Keratinocyte (primary cell): ENCODE data around the gene RNF144B. TPM values are rescaled to one million over a fixed set of nuclear protein-coding genes. Genes with fewer than 3 reads are reported as not detected.

ENCODE experiments used
- DNase-seq: peaks from one replicate; pipeline ENCODE4 v3.0.0-alpha.2; 2011; ENCODE audit warnings: low read depth, missing footprints, low spot score
- FAIRE-seq: peaks from 2 replicates; lab custom pipeline; 2011; peaks lifted over from hg19 to GRCh38; lab: Jason Lieb, UNC
- H2AFZ ChIP-seq: 2 replicates; pipeline ENCODE4 v1.6.0; 2012; ENCODE audit warnings: low read length, control low read depth, inconsistent platforms; ENCODE audit not compliant: control insufficient read depth
- H3K27ac ChIP-seq: 2 replicates; pipeline ENCODE4 v1.5.1; 2011; ENCODE audit warnings: low read length; ENCODE audit not compliant: control insufficient read depth, insufficient read depth
- H3K27me3 ChIP-seq: 3 replicates; pipeline ENCODE4 v1.6.0; 2011; ENCODE audit warnings: low read length; ENCODE audit not compliant: control insufficient read depth, insufficient read depth; ENCODE audit errors: extremely low read depth
- H3K36me3 ChIP-seq, 2 experiments: 2 replicates in 1 of 2; 3 replicates in 1 of 2; pipeline ENCODE4 v1.5.1; 2011; ENCODE audit warnings: low read length in 2 of 2, mild to moderate bottlenecking in 1 of 2; ENCODE audit not compliant: control insufficient read depth in 2 of 2, insufficient read depth in 2 of 2; ENCODE audit errors: extremely low read depth in 1 of 2
- H3K4me1 ChIP-seq: 3 replicates; pipeline ENCODE4 v1.5.1; 2011; ENCODE audit warnings: low read length; ENCODE audit not compliant: control insufficient read depth, insufficient read depth; ENCODE audit errors: extremely low read depth
- H3K4me2 ChIP-seq: 3 replicates; pipeline ENCODE4 v1.6.0; 2011; ENCODE audit warnings: low read depth, low read length; ENCODE audit not compliant: control insufficient read depth, insufficient read depth; ENCODE audit errors: extremely low read depth
- H3K4me3 ChIP-seq, 3 experiments: fragments of 200-600 bp in 1 of 3; sonication (generic) in 1 of 3; 2 replicates in 2 of 3; 3 replicates in 1 of 3; pipeline ENCODE4 v1.5.1; 2011 to 2016; ENCODE audit warnings: low read length in 3 of 3, mild to moderate bottlenecking in 3 of 3, control low read depth in 2 of 3, inconsistent platforms in 1 of 3, low read depth in 1 of 3, mixed read lengths in 1 of 3, mixed run types in 1 of 3, moderate library complexity in 1 of 3; ENCODE audit not compliant: control insufficient read depth in 2 of 3, insufficient read depth in 2 of 3; ENCODE audit errors: extremely low read depth in 1 of 3
- H3K79me2 ChIP-seq: 2 replicates; pipeline ENCODE4 v1.6.0; 2012; ENCODE audit warnings: low read length; ENCODE audit not compliant: control insufficient read depth, insufficient read depth
- H3K9ac ChIP-seq: 3 replicates; pipeline ENCODE4 v1.6.0; 2011; ENCODE audit warnings: low read length; ENCODE audit not compliant: control insufficient read depth, insufficient read depth; ENCODE audit errors: extremely low read depth
- H3K9me1 ChIP-seq: 3 replicates; pipeline ENCODE4 v1.6.0; 2011; ENCODE audit warnings: low read length; ENCODE audit not compliant: control insufficient read depth, insufficient read depth; ENCODE audit errors: extremely low read depth
- H3K9me3 ChIP-seq: 2 replicates; pipeline ENCODE4 v1.5.1; 2012; ENCODE audit warnings: low read depth, low read length; ENCODE audit not compliant: control insufficient read depth
- H4K20me1 ChIP-seq: 3 replicates; pipeline ENCODE4 v1.6.0; 2011; ENCODE audit warnings: low read length; ENCODE audit not compliant: control insufficient read depth, insufficient read depth; ENCODE audit errors: extremely low read depth
- CTCF ChIP-seq, 3 experiments: IDR thresholded peaks in 1 of 3; conservative IDR thresholded peaks in 1 of 3; optimal IDR thresholded peaks in 1 of 3; 2 replicates in 2 of 3; 3 replicates in 1 of 3; pipeline versions ENCODE3 to v1.5.1; 2011; ENCODE audit warnings: low read length in 3 of 3, mild to moderate bottlenecking in 3 of 3, moderate library complexity in 2 of 3, control low read depth in 1 of 3, inconsistent platforms in 1 of 3; ENCODE audit not compliant: insufficient read depth in 2 of 3; ENCODE audit errors: extremely low read depth in 1 of 3
- EZH2 ChIP-seq: IDR thresholded peaks from one replicate; pipeline ENCODE4 v1.6.1; 2012; ENCODE audit warnings: inconsistent platforms, mild to moderate bottlenecking, low read length, moderate library complexity
- dilution Hi-C: fragments of 300-500 bp; cut with MboI; formaldehyde crosslinking; loops from one replicate; pipeline ENCODE4 v1.7.0; 2020; ENCODE audit warnings: low sequenced_read_pairs; ENCODE audit not compliant: extremely low pct_ligation_motif_present
- polyA plus RNA-seq, 5 experiments: library from polyadenylated mRNA; depleted of rRNA in 3 of 5; stranded (reverse) in 3 of 5; stranded (forward) in 1 of 5; unstranded in 1 of 5; fragments of >200 nt; gene quantifications; 1 replicate in 1 of 5; 2 replicates in 3 of 5; 3 replicates in 1 of 5; pipeline versions ENCODE4 v1.2.1 to v1.2.3, GENCODE V29; 2011 to 2012; ENCODE audit warnings: missing spikeins in 2 of 5, low read depth in 1 of 5, low replicate concordance in 1 of 5

The RNF144B gene
- polyA plus RNA-seq, 1 donor (not counting 4 experiments of a cell fraction or from before 2014, with no cell fraction given) = 9.0 TPM

- Histone ChIP-seq H4K20me1 (no peaks in the 10 kb centered on the region), H3K27me3 (no peaks in the 10 kb centered on the region), H3K36me3 (peaks cover 3 to 5% of the 10 kb centered on the region in 2 experiments), H3K4me1 (peaks cover 4% of the 10 kb centered on the region), H3K4me3 (no peak overlapping the region), H3K79me2 (peaks cover 34% of the 10 kb centered on the region), H3K9me3 (no peaks in the 10 kb centered on the region), H2AFZ (no peak overlapping the region), H3K4me2 (no peak overlapping the region), H3K27ac (no peak overlapping the region), H3K9ac (no peak overlapping the region), H3K9me1 (no peaks in the 10 kb centered on the region)
- dilution Hi-C loops = no loop called here
- TF ChIP-seq CTCF (optimal IDR thresholded peaks at IDR 0.05 in 1 of 3, IDR thresholded peaks at IDR 0.05 in 1 of 3, conservative IDR thresholded peaks at IDR 0.05 in 1 of 3; ENCODE audit: extremely low read depth in 1 of 3, insufficient read depth in 2 of 3, low read length in 3 of 3) = no peak
- TF ChIP-seq EZH2 = no peak
- no peak for FAIRE-seq
- DNase-seq = no peak
These were observed 28.7 kb downstream of the RNF144B start for GRCh38 chr6:18415671-18416340.

GRCh38 chr6:18416341-18416679, 29.2 kb downstream of the RNF144B start:
- FAIRE-seq (no peak), DNase-seq (no peak)
- Histone ChIP-seq H3K27me3 (no peaks in the 10 kb centered on the region), H3K9ac (no peak overlapping the region), H3K4me2 (no peak overlapping the region), H3K9me1 (no peaks in the 10 kb centered on the region), H2AFZ (no peak overlapping the region), H3K36me3 (peaks cover 3 to 5% of the 10 kb centered on the region in 2 experiments), H3K79me2 (peaks cover 34% of the 10 kb centered on the region), H3K4me3 (no peak overlapping the region), H3K9me3 (no peaks in the 10 kb centered on the region), H4K20me1 (no peaks in the 10 kb centered on the region), H3K4me1 (peaks cover 2% of the 10 kb centered on the region), H3K27ac (no peak overlapping the region)
- dilution Hi-C loops = no loop called here
- TF ChIP-seq CTCF (optimal IDR thresholded peaks at IDR 0.05 in 1 of 3, IDR thresholded peaks at IDR 0.05 in 1 of 3, conservative IDR thresholded peaks at IDR 0.05 in 1 of 3; ENCODE audit: extremely low read depth in 1 of 3, insufficient read depth in 2 of 3, low read length in 3 of 3) = no peak
